Breast epithelium (tissue), 3 donors: ENCODE measurements around the gene RAVER2.

Experiments
- POLR2A ChIP-seq: fragments of 450-650 bp; IDR thresholded peaks from one replicate; pipeline ENCODE4 v1.6.1; 2016; ENCODE audit warnings: antibody characterized with exemption, mild to moderate bottlenecking, moderate library complexity
- POLR2AphosphoS5 ChIP-seq, 3 donors: sonication (generic); formaldehyde crosslinking; IDR thresholded peaks; one replicate each; pipeline ENCODE4 v1.6.1; 2017; ENCODE audit warnings: antibody characterized with exemption in 3 of 3

- TF ChIP-seq POLR2A: no peak
- TF ChIP-seq POLR2AphosphoS5 (IDR thresholded peaks at IDR 0.05): no peak
These were observed 25.1 kb downstream of the RAVER2 start for GRCh38 chr1:64769971-64770370.
